Colonic mucosa (tissue), 4 donors: ENCODE results near the gene CBX8. TPM values are rescaled to one million over a fixed set of nuclear protein-coding genes. Genes with fewer than 3 reads are reported as not detected.
A peak's percentile ranks its signal among the peaks of the same experiment; 100 is the strongest.

Experiments used
- DNase-seq: peaks from one replicate; pipeline ENCODE4 v3.0.0-alpha.2; 2020
- H3K27ac ChIP-seq: fragments of 200-600 bp; one replicate; pipeline ENCODE4 v1.8.0; 2021
- H3K27me3 ChIP-seq: fragments of 200-600 bp; one replicate; pipeline ENCODE4 v1.8.0; 2021
- H3K36me3 ChIP-seq: fragments of 200-600 bp; one replicate; pipeline ENCODE4 v1.8.0; 2021
- H3K4me1 ChIP-seq: fragments of 200-600 bp; one replicate; pipeline ENCODE4 v1.8.0; 2021; ENCODE audit warnings: mild to moderate bottlenecking
- H3K4me3 ChIP-seq: fragments of 200-600 bp; one replicate; pipeline ENCODE4 v1.8.0; 2021
- H3K9ac ChIP-seq, 2 donors: one replicate each; pipeline ENCODE4 v1.7.0; 2013; ENCODE audit warnings: control low read depth in 2 of 2, low read depth in 2 of 2, low read length in 2 of 2
- H3K9me3 ChIP-seq: fragments of 200-600 bp; one replicate; pipeline ENCODE4 v1.8.0; 2021
- CTCF ChIP-seq: fragments of 200-600 bp; IDR thresholded peaks from one replicate; pipeline ENCODE4 v1.8.0; 2022; ENCODE audit warnings: antibody characterized with exemption, mild to moderate bottlenecking
- intact Hi-C: fragments of 100-400 bp; cut with DNase I; formaldehyde crosslinking; loops from one replicate; pipeline ENCODE4 v1.14.1; 2022
- total RNA-seq, 2 donors: library from RNA; stranded (reverse); fragmentation: NEBNext Ultra II Directional in 1 of 2; extraction: Animal tissue kit (Norgen Biotek cat#: 25700) in 1 of 2; gene quantifications; one replicate each; pipeline ENCODE4 v1.2.1, GENCODE V29; 2021
- donor health status: healthy.
- donor health status: DM: no; HTN: no; CAD: no.
- donor health status: DM: no; HTN: no; CAD: no.

CBX8 gene
- total RNA-seq, 2 donors from 2014 or later, result 5.0 to 8.1 TPM

- Histone ChIP-seq H3K27me3 (peaks cover 54% of the 10 kb centered on the region), H3K9ac (peak overlapping the region in 1 of 2 donors; percentile 12), H3K4me1 (peaks cover 12% of the 10 kb centered on the region), H3K36me3 (no peaks in the 10 kb centered on the region), H3K4me3 (no peak overlapping the region), H3K9me3 (no peaks in the 10 kb centered on the region), H3K27ac (no peak overlapping the region)
- TF ChIP-seq CTCF, result peak; percentile 78
- intact Hi-C loops, result loop anchor here (5.0 kb wide), 1 partner anchor 197 kb away; no protein-coding TSS in a partner anchor
- DNase-seq, result no peak
Measured at GRCh38 chr17:79789943-79790804, 6.7 kb downstream of the CBX8 start.

GRCh38 chr17:79788989-79789942 is 7.6 kb downstream of the CBX8 start:
- intact Hi-C loops, result no loop called here
- no peaks in the 10 kb centered on the region for H3K36me3 ChIP-seq
- H3K9me3 ChIP-seq, result no peaks in the 10 kb centered on the region
- no peak overlapping the region for H3K9ac ChIP-seq
- no peak for DNase-seq
- no peak overlapping the region for H3K27ac ChIP-seq
- peaks cover 12% of the 10 kb centered on the region for H3K4me1 ChIP-seq
- no peak overlapping the region for H3K4me3 ChIP-seq
- no peak for TF ChIP-seq CTCF
- H3K27me3 ChIP-seq, result peaks cover 54% of the 10 kb centered on the region

- intact Hi-C loops, result no loop called here
- TF ChIP-seq CTCF, result no peak
Measured at GRCh38 chr17:79788455-79788854, 8.4 kb downstream of the CBX8 start.

GRCh38 chr17:79786930-79787643 is 9.8 kb downstream of the CBX8 start:
- H3K9ac ChIP-seq, result no peak overlapping the region
- no peak overlapping the region for H3K27ac ChIP-seq
- intact Hi-C loops, result no loop called here
- H3K4me3 ChIP-seq, result no peak overlapping the region
- H3K36me3 ChIP-seq, result no peaks in the 10 kb centered on the region
- no peak for DNase-seq
- TF ChIP-seq CTCF, result no peak
- H3K9me3 ChIP-seq, result no peaks in the 10 kb centered on the region
- peaks cover 8% of the 10 kb centered on the region for H3K4me1 ChIP-seq
- peaks cover 43% of the 10 kb centered on the region for H3K27me3 ChIP-seq

More at GRCh38 chr17:79788455-79788854, 8.4 kb downstream of the CBX8 start:
- Histone ChIP-seq H3K4me1 (peaks cover 12% of the 10 kb centered on the region), H3K27ac (no peak overlapping the region), H3K9ac (no peak overlapping the region), H3K4me3 (no peak overlapping the region), H3K27me3 (peaks cover 54% of the 10 kb centered on the region), H3K9me3 (no peaks in the 10 kb centered on the region), H3K36me3 (no peaks in the 10 kb centered on the region)
- no peak for DNase-seq
